Head of caudate nucleus (tissue), 42 donors: ENCODE measurements around the gene GRHL3.

Experiments
- DNase-seq, 42 donors: peaks; one replicate each; pipeline versions ENCODE4 v3.0.0 to v3.0.0-alpha.2; 2020 to 2021; ENCODE audit warnings: mixed read lengths in 7 of 42
- intact Hi-C: fragments of 100-400 bp; cut with DNase I; formaldehyde crosslinking; loops from one replicate; pipeline ENCODE4 v1.15.0; 2022

The GRHL3 gene

GRCh38 chr1:24361811-24362210 lies 42.7 kb downstream of the GRHL3 start:
- intact Hi-C loops, result no loop called here

GRCh38 chr1:24362396-24362795 lies 43.2 kb downstream of the GRHL3 start:
- intact Hi-C loops, result no loop called here
- DNase-seq, result no peak

More at GRCh38 chr1:24361811-24362210, 42.7 kb downstream of the GRHL3 start:
- no peak for DNase-seq

- peak in 1 of 42 donors; percentile 41 for DNase-seq
- intact Hi-C loops, result no loop called here
Measured at GRCh38 chr1:24362982-24363614, 43.9 kb downstream of the GRHL3 start.

- DNase-seq, result peak in 41 of 42 donors; percentile 18 to 80 (median 55)
- intact Hi-C loops, result no loop called here
Measured at GRCh38 chr1:24363994-24364393, 44.8 kb downstream of the GRHL3 start.

GRCh38 chr1:24364605-24364974 lies 45.4 kb downstream of the GRHL3 start:
- intact Hi-C loops, result no loop called here
- DNase-seq, result no peak

DNA sequence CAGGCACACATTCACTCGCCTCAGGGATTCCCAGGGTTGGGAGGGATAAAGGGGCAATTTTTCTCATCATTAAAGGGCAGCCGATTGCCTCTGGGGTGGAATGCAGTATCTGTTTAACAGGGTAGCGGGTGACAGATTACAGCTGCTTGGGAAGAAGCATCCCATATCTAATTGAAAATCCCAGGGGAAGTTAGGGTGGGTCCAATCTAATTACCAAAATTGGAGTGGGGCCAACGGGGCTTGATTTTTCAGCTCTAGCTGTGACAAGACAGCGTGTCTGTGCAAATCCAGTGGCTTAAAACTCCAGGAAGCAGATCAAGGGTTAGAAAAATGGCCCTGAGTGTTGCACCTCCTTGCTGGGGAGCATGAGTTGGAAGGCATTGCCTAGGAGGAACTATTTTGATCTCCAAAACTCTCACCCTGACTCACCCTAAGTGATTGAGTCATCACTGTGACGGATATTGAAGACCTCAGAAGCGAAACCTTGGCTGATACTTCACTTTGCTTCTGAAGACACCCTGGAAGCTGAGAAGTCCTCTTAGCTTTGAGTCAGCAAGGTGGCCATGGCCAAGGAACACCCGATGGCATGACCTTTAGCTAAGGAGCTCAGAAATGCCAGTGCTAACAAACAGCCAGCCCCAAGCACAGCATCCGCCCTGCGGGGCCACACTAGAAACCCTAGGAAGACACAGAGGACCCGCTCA lies 46.0 kb downstream of the GRHL3 start:
- peak in 15 of 42 donors; percentile 12 to 76 (median 37) for DNase-seq
- intact Hi-C loops, result no loop called here

DNA sequence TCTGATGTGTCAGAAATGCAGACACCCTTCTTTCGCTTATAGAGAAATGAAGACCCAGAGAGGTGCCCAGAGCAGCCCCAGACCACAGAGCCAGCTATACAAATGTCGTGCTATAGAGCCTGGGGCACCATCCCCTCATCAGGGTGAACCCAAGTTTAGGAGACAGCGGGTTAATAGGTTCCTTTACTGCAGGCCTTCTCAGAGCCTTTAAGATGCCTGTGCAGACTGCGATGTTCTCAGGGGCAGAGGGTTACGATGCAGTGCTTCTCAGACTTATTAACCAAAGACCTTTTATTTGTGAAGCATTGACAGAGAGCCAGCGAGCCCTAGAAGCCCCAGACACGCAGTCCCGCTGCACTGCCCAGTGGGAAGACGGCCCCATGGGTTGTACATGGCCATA lies 47.5 kb downstream of the GRHL3 start:
- no peak for DNase-seq
- intact Hi-C loops, result no loop called here

DNA sequence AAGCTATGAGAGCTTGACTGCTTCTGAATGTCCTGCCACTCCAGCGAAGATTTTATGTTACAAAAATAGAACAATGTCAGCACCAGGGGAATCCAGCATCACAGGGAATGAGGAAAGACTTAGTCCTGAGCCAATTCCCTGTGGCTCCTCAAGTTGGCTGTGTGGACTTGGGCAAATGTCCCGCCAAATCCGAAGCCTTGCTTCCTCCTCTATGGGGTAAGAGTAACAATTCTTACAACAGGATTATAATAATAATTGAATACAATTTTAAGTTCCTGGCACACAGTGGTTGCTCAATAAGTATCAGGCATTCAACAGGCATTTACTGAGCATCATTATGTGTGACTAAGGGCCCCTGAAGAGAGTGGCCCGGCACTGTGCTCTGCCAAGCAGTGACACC lies 50.0 kb downstream of the GRHL3 start:
- peak in 2 of 42 donors; percentile 25 to 57 for DNase-seq
- intact Hi-C loops, result no loop called here

DNA sequence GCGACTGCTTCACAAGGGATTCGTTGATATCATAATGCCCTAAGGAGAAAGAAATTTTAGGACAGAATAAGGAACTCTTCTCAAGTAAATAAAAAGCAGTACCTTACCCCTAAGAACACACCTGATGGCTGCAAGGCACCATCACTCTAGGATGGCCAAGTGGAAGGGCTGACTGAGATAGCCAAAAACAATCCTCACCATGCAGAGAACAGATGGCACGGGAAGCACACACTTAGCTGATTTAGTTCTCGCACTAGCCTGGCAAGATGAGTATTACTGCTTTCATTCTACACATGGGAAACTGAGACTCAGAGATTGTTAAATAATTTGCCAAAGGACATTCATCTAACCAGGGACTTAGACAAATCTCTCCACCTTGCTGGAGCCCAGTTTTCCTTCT lies 50.6 kb downstream of the GRHL3 start:
- intact Hi-C loops, result no loop called here
- no peak for DNase-seq

DNA sequence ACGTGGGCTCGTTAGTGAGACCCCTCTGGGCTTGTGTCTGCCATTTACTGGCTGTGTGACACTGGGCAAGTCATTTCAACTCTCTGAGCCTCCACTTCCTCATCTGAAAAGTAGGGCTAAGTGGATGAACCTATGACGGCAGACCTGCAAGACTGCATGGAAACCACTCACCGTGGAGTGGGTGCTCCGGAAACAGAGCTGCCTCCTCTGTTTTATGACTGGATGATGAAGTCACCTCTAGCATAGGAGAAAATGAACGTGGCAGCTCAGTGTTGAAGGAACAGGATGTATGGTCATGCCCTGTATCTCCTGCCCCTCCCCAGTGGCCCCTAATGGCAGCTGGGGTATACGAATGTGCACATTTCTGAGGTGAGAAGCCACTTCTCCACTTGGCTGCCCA lies 53.9 kb downstream of the GRHL3 start:
- no peak for DNase-seq
- intact Hi-C loops, result no loop called here

GRCh38 chr1:24373710-24374109 lies 54.6 kb downstream of the GRHL3 start:
- intact Hi-C loops, result no loop called here
- no peak for DNase-seq

GRCh38 chr1:24374891-24375786 lies 56.0 kb downstream of the GRHL3 start:
- intact Hi-C loops, result no loop called here
- peak in 1 of 42 donors; percentile 16 for DNase-seq

GRCh38 chr1:24379733-24380315 lies 60.7 kb downstream of the GRHL3 start:
- intact Hi-C loops, result no loop called here
- DNase-seq, result peak in 2 of 42 donors; percentile 4 to 6

DNA sequence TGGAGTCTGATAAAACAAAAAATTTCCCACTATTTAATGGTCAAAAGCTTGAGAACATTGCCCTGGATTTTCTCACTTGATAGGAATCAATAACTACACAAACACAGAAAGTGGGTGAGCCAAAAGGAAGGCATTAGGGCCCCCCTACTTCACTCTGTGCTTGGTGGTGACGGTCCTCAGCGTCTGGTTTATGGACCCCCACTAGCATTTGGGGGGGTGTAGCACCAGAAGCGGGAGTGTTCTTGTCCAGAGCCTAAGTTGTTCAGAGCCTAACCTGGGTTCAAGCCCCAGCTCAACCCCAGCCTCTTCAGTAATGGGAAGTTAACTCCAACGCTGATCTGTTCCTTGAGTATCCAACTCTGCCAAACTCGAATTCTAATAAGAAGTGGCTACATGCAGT lies 61.4 kb downstream of the GRHL3 start:
- peak in 1 of 42 donors; percentile 26 for DNase-seq
- intact Hi-C loops, result no loop called here

DNA sequence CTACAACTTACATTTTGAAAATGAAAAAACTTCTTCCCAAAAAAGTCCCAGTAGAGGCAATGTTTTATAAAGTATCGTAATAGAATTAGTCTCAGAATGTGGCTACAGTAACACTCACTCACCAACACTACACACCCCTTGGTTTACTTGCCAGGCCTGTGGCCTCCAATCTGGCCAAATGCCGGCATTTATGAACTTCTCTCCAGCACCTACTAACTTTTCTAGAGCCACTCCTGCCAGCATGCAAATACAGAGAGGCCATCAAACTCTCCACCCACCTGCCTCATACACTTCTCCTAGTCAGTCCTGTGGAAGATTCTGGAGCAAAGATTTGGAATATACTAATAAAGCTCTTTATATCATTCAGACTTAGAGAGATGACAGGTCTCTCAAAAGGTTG lies 62.1 kb downstream of the GRHL3 start:
- peak in 2 of 42 donors; percentile 9 to 18 for DNase-seq
- intact Hi-C loops, result no loop called here

- peak in 2 of 42 donors; percentile 9 to 19 for DNase-seq
- intact Hi-C loops, result no loop called here
Measured at GRCh38 chr1:24382165-24382577, 63.0 kb downstream of the GRHL3 start.

- intact Hi-C loops, result no loop called here
- peak in 2 of 42 donors; percentile 7 to 22 for DNase-seq
Measured at GRCh38 chr1:24383381-24383940, 64.3 kb downstream of the GRHL3 start.

GRCh38 chr1:24384251-24385090 lies 65.3 kb downstream of the GRHL3 start:
- DNase-seq, result peak in 4 of 42 donors; percentile 17 to 52 (median 35)
- intact Hi-C loops, result no loop called here
